Inflammatory macrophage treated with lipopolysaccharide for 1 hour (primary cell): ENCODE results near the gene AKAP9.
"Not testable (repeated sequence)": the region's sequence is repeated elsewhere in the genome, so short reads cannot be mapped to it uniquely, and the experiment has no call there.

Source experiments
- DNase-seq, 2 donors: peaks; one replicate each; pipeline ENCODE4 v3.0.0-alpha.2; 2020 to 2022

The AKAP9 gene

DNA sequence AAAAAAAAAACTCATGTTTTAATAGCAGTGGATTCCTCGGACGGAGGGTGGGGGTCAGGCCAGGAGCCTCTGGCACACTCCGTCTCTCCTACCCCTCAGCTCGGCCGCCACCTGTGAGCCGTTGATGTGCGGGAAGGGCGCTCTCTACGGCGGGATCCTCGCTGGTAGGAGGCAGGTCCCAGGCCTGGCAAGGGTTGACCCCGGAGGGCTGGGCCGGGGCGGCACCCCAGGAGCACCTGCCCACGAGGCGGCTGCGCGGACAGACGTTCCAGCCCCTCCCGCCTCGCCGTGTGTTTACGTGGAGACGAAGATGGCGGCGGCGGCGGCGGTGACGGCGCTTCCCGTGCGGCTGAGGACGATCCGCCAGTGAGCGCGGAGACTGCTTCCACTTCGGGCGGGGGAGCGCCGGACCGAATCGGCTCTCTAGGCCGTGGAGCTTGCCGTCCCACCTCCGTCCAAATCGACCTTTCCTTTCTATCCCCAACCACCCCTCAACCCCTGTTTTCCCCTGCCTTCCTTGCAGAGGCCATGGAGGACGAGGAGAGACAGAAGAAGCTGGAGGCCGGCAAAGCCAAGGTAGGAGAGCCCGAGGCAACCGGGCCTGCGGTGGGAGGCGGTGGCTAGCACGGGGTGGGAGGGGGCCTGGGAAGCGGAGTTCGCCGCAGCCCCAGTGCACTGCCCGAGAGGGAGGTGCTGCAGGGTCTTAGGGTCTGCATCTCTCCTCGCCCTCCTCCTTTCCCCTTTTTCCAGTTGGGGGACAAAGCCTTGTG lies at the start of gene AKAP9:
AKAP9 (plus strand) TSS at position 291 of the 770 bp plus-strand sequence; CDS start at position 529, 238 bp downstream.
- DNase-seq = peak; percentile 75 to 79

DNA sequence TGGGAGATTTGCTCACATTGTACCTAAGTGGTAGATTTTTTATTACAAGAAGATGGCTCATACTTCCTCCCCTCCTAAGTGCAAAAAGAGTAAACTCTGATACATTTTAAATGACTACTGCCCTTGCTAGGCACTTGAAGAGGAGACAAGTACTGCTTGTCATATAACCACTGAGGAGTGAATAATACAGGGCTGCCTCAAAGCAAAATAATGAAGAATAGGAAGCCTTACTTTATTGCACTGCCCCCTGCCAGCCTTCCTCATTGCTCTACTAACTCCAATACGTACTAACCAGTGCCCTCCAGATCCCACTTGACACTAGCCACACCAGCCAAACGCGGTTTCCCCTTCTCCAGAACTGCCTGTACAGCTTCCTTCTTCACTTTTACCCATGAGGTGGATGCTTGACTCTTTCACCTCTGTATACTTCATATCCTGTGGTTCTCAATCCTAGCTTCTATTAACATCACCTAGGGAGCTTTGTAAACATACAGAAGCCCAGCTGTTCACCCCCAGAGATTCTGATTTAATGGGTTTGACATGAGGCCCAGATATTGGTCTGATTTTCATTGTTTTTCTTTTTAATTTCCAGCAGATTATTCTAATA lies 48.5 kb upstream of the AKAP9 start:
- DNase-seq = no peak

DNA sequence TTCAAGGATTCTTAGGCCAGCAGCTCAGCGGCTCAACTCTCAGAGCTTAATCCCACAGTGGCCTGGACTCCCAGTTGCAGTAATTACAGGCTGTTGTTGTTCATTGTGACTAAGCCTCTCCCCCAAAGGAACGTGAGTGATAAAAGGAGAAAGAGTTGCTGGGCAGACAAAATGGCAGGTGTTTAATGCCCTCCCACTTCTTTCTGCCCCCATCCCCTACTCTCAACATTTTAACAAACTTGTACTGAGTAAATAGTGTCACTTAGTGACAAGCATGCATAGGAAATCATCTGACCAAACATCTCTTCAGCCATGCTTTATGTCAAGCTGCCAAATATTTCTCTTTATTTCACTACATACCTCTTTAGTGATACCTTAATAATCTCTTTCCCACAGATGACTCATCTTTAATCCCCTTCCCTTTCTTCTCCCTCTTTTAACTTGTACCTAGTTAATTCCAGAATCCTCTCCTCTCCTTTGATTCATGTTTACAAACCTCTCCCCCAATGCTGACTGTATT lies 47.8 kb upstream of the AKAP9 start:
- DNase-seq = no peak

DNA sequence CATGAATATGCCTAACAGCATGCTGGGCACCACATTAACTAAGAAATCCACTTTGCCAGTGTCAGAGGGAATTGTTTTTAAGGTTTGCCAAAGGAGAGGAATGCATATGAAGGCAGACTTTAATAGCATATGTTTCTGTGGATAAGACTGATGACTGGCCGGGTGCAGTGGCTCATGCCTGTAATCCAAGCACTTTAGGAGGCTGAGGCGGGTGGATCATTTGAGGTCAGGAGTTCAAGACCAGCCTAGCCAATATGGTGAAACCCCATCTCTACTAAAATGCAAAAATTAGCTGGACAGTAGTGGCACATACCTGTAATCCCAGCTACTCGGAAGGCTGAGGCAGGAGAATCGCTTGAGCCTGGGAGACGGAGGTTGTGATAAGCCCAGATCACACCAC lies 47.0 kb upstream of the AKAP9 start:
- not testable (repeated sequence) for DNase-seq

DNA sequence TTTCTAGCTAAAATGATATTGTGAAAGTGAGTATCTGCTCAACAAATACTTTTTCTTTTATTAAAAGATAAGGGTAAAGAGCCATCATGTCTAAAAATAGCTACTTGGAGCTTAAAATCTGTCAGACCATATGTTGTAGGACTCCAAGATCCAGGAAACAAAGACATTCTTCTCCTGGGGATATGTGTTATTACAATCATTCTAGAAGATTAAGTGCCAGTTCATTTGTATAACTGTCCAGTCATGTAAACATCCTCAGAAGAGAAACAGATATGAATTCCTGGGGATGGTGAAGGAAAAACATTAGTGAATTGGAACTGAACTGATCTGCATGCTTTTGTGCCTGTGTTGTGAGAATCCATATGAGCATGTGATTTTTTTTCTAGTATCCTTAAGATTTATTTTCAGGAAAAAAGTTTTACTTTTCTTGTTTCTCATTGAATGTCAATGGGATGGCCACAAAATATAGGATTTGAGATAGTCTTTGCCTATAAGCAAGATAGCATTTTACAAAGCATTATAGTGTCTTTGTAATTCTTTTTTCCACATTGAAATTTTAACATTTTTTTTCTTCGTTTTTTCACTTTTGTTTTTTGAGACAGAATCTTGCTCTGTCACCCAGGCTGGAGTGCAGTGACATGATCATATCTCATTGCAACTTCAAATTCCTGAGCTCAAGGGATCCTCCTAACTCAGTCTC lies 45.7 kb upstream of the AKAP9 start:
- DNase-seq = no peak

DNA sequence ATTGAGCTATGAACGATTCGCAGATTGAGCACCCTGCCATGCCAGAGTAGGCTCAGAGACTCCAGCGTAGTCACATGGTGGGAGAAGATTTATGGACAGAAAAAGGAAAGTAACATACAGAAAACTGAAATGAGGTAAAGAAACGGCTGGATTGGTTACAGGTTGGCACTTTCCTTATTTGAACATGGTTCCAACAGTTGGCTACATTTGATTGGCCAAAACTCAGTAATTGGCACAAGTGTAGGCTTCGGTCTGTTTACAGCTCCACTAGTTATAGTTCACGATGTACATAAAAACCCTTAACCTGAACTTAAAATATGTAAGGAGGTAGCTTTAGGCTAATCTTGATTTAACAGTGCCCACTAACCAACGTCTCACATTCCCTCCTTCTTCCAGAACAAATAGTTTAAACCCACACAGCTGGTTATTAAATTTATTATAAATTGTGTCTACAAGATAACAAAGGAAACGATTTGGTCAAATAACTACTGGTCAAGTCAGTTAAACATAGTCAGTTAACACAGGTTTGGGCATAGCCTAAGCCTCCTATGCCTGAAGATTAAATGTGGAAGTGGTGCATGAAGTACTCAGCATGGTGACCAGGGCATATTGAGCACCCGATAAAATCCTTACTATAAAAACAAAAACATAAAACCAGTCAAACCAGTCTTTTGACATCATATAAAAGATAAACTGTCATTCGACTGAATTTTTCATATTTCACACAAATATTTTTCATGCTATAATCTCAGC lies 42.2 kb upstream of the AKAP9 start:
- DNase-seq = no peak

DNA sequence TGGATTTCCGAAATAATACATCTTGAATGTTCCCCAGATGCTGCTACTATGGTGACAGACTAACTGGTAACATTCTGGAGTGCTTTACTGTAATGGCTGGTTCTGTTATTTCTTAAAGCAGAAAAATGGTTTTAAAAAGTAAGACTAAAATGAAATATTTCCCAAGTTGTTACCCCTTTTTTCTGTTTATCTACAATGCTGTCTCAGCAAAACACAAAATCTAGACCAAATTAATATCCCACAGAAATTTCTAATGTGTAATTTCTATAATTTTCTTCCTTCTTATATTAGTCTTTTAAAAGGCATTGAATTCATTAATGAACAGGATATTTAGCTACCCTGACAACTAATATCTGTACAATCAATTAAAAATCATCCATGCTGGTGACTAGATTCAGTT lies 41.1 kb upstream of the AKAP9 start:
- no peak for DNase-seq

DNA sequence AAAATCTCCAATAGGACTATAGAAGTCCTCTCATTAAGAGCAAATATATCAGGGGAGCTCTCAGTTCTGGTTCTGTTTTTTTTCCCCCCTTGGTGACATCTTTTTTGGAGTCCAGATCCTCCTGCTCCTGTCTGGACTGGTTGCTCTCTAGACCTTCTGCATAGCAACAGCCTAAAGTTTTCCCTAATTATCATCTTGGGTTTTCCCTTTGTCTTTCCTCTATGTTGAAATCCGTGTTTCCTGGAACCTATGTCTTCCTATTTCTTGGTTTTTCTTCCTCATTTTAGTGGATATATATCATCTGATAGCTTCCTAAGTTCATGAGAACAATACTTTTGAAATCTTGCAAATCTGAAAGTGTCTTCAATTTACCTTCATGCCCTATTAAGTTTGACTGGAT lies 30.5 kb upstream of the AKAP9 start:
- peak; percentile 81 to 89 for DNase-seq

DNA sequence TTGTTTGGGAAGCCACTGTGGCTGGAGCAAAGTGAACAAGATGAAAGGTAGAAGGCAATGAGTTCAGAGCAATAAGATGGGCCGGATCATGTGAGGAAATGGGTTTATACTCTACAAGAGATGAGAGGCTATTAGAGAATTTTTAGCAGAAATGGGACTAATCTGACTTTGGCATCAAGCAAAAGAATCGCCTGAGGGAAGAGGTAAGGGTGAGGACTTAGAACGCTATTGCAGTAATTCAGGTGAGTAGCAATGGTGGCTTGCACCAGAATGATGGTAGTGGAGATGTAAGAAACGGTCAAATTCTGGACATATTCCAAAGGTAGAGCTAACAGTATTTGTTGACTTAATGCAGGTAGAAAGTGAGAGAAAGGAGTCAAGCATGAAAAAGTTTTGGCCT lies 29.5 kb upstream of the AKAP9 start:
- no peak for DNase-seq

DNA sequence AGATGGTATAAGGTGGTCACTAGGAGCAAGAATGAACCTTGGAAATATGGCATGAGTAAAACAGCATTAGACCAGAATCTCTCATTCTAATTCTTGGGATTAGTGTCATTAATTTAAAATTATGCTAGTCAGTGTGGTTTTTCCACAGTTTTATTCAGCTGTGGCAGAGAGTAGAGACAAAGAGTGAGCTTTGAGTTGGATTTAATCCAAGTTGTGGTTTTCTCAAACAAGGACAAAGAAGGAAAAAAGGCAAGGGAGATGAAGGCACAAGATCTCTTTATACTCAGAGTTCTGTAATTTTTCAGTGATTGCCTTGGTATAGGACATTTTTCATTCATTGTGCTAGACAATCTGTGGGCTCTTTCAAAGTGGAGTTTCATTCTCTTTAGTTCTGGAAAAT lies 28.2 kb upstream of the AKAP9 start:
- DNase-seq = no peak

DNA sequence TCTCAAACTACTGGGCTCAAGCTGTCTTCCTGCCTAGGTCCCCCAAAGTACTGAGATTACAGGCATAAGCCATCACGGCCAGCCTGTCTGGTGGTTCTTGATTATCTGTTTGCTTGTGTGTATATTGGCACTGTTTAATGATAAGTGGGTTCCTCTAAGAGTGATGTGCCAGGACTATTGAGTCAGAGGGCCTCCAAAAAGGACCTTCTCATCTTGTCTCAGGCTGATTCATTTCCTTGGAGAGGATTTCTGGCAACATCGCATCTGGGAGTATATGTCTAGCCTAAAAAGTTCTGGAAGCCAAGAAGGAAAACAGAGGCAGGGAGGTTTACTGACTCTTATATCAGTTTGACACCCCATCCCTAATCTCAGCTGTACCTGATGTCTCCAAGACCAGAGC lies 27.1 kb upstream of the AKAP9 start:
- no peak for DNase-seq

DNA sequence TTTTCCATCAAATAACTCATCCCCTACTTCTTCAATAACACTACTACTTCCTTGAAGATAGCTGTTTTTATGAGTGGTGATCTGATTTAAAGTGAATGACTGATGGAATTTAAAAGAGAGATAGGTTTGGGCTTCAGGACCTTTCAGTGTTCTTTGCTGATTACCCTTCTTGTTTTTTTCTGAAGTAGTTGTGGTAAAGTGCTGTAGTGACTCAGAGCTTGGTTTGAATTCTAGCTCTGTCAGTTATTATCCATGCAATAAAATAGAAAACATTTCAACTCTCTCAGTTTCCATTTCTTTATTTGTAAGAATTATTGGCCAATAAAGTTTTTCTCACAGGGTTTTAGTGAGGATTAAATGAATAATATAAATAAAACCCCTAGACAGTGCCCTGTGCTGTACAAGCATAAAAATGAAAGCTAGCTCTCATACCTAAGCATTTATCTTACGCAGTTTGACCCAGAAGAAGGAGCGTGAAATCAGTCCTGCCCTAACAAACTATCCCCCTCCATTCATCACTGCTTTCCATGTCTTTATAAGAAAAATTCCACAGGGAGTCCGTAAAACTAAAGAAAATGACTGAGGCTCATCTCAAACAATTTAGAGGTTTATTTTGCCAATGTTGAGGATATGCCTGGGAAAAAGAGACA lies 25.1 kb upstream of the AKAP9 start:
- DNase-seq = no peak

DNA sequence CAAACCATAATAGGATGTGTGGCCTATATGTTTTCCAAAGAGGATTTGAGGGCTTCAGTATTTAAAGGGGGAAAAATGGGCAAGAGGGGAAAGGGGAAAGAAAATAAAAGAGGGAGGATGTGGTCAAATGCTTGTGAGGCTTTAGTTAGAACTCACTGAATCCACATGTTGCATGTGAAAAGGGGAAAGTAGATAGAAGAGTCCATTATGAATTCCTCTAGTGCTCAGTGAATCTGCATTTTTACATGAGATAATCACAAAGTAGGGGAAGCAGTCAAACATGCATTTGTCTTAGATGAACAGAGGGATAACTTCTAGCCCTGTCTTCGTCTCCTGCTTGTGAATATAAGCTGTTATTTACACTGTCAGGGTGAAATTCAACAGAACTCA lies 24.6 kb upstream of the AKAP9 start:
- no peak for DNase-seq

DNA sequence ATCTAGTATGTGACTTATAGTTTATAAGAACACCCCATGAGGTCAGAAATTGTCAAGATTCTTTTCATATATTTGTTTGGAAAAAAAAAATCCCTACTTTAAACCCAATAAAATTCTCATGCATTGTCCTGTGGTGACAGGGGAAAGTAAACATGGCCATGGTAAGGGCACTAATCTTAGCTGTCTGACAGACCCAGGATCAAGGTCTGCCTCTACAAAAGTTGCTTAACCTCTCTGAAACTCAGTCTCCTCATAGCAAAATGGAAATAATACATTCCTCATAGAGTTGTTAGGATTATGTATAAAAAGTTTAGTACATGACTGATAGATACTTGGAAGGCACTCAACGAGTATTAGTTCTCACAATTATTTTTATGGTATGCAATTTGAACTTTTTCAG lies 22.3 kb upstream of the AKAP9 start:
- DNase-seq = no peak

DNA sequence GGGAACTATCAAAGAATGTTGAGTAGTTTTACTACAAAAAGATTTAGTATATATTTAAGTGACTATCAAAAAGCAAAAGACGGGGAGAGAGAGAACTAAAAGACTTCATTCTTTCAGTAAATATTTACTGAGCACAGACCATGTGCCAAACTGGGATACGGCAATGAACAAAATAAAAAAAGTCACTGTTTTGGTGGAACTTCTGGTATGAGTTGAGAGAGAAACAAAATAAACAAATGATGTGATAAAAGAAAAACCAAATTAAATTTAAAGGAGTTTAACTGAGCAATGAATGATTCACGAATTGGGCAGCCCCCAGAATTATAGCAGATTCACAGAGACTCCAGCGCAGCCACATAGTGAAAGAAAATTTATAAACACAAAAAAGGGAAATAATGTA lies 17.8 kb upstream of the AKAP9 start:
- DNase-seq = no peak

DNA sequence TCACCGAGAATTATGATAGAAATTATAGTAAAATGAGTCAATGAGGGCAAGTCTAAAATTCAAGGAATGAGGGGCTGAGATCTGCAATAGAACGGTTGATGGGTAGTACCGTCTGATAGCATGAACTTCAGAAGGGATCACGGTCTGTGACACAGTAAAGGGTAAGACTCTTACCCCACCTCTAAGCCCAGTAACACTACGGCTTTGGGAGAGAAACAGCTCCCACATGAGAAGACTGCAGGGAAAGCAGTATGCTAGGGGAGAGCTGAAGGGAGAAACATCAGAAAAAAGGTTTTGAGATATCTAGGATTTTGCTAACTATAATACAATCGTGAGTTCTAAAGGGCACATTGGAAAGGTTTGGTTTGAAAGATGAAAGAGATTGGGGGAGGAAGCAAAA lies 12.8 kb upstream of the AKAP9 start:
- no peak for DNase-seq

DNA sequence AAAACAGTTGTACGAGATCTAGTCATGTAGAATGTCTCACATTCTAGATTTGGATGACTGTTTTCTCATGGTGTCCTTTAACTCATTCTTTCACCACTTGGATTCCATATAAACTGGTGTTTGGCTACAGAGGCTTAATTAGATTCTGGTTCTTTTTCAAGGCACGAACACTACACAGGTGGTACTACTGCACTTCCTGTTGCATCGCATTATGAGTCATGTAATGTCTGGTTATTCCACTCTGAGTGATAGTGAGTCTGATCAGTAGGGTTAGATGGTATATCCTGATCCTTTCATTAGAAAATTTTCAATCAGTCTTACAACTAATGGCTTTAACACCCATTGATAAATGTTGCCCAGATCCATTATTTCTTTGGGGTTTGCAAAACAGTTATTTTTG lies 11.2 kb upstream of the AKAP9 start:
- DNase-seq = no peak

DNA sequence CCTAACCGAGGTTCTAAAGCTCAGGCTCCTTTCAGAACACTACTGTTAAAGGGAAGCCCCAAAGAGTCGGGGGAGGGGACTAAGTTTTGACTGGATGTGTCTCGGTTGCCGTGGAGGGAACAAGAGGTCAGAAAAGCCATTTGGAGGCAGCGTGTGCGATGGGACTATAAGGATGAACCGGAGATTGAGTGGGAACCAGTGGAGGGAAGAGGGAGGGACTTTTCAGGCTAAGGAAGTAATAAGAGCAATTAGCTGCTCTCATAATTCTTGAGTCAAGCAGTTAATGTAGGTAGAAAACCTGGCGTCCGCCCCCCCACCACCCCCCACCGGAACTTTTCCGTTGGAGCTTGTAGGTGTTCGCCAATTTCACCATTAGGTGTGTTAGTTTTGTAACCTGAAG lies 491 bp upstream of the AKAP9 start:
- peak; percentile 45 to 47 for DNase-seq

DNA sequence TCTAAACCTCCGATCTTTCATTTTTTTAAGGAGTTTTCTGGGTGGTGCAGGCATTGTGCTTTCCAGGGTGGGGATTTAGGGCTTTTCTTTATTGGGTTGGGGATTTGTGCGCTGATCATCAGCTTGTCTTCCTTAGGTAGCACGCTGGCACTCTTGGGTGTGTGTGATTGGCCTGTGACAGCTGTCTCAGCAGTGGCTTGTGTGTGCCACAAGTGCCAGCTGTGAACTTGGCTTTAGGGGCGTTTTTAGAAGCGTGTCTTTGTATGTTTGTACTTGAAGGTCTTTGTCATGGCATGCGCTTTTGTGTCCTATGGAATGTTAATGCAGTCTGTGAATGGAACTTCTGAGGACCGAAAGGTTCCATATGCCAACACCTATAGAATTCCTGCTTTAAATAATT lies 788 bp downstream of the AKAP9 start:
- peak; percentile 11 to 15 for DNase-seq

DNA sequence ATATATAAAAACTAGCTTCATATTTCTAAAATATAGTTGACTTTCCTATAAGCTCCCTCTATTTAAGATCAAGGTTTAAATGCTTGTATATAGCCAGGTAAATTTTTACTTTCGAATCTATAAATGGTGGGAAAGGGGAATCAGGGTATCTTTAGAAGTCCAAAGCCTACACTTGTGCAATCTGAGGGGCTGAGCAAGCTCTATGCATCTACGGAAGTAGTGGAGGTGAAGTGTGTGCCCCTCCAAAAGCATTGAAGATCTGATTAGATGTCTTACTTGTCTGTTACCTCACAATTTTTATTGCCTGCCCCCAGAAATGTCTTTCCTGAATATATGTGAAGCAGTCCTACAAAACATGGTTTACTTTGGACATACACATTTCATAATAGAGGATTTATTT lies 1.6 kb downstream of the AKAP9 start:
- no peak for DNase-seq

DNA sequence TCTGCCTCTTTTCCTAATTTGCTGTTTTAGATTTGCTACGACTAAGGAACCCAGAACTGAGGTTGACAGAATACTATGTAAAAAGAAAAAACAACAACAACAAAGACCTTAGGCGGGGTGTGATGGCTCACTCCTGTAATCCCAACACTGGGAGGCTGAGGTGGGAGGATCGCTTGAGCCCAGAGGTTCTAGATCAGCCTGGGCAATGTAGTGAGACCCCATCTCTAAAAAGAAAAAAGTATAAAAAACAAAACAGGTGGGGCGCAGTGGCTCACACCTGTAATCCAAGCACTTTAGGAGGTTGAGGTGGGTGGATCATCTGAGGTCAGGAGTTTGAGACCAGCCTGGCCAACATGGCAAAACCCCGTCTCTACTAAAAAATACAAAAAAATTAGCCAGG lies 4.3 kb downstream of the AKAP9 start:
- DNase-seq = not testable (repeated sequence)

DNA sequence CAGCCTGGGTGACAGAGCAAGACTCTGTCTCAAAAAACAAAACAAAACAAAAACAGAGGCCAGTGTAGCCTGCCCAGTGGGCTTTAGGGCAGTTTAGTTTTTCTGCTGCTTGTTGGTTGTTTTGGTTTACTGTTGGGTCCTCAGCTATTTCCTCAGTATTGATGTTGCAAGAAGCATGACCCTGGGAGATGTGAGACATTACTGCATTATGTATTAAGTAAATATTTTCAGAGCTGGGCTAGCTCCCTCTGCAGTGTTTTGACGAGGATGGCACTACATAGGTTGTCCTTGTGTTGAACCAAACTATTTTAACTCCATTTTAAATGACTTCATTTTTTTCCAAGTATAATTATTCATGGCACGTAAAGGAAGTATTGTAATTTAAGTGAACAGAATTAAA lies 4.8 kb downstream of the AKAP9 start:
- peak; percentile 47 to 52 for DNase-seq

DNA sequence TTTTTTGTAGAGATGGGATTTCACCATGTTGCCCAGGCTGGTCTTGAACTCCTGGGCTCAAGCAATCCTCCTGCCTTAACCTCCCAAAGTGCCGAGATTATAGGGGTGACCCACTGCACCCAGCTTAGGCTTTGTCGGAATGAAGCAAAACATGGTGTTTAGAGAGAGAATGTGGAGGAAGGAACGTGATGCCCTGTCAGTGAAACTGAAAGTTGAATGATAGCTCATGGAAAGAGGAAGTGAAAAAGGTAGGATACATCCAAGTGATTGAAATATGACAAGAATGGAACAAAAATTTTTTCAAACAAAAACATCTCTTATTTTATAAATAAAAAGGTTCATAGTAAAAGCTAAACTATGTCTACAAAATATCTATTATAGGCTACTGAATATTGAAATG lies 5.9 kb downstream of the AKAP9 start:
- peak; percentile 56 to 59 for DNase-seq
